NCI-H524 treated with DMSO at 0.1 percent for 48 hours (cell line): Measurements from ENCODE around the gene TSPEAR.
"Not testable (repeated sequence)": the region's sequence is repeated elsewhere in the genome, so short reads cannot be mapped to it uniquely, and the experiment has no call there.

ENCODE experiments used
- DNase-seq: peaks from one replicate; lab custom pipeline; 2025; lab: John Stamatoyannopoulos, UW

Gene TSPEAR

GRCh38 chr21:44568667-44569556 is 142.5 kb downstream of the TSPEAR start:
- peak; percentile 29 for DNase-seq

GRCh38 chr21:44568261-44568660 is 143.1 kb downstream of the TSPEAR start:
- DNase-seq, result no peak

GRCh38 chr21:44567481-44568171 is 143.7 kb downstream of the TSPEAR start:
- no peak for DNase-seq

GRCh38 chr21:44566403-44566802 is 145.0 kb downstream of the TSPEAR start:
- no peak for DNase-seq

GRCh38 chr21:44564886-44565598 is 146.3 kb downstream of the TSPEAR start:
- no peak for DNase-seq

GRCh38 chr21:44564099-44564498 is 147.3 kb downstream of the TSPEAR start:
- no peak for DNase-seq

- DNase-seq, result no peak
These were observed 152.7 kb downstream of the TSPEAR start, which contains the start of gene KRTAP10-3 for GRCh38 chr21:44558695-44559094. TSS of gene KRTAP10-3 (minus strand) at chr21:44558795. CDS start at chr21:44558715, 80 bp downstream.

GRCh38 chr21:44558329-44558675 is 153.1 kb downstream of the TSPEAR start:
- DNase-seq, result not testable (repeated sequence)

- no peak for DNase-seq
These were observed 153.7 kb downstream of the TSPEAR start for GRCh38 chr21:44557491-44558328.

GRCh38 chr21:44556879-44557278 is 154.5 kb downstream of the TSPEAR start:
- no peak for DNase-seq

GRCh38 chr21:44555200-44555875 is 156.0 kb downstream of the TSPEAR start:
- DNase-seq, result no peak

GRCh38 chr21:44552681-44553080 is 158.7 kb downstream of the TSPEAR start:
- DNase-seq, result no peak

GRCh38 chr21:44552136-44552535 is 159.2 kb downstream of the TSPEAR start:
- DNase-seq, result no peak

GRCh38 chr21:44551340-44551961 is 159.9 kb downstream of the TSPEAR start, which contains the start of gene KRTAP10-2:
TSS of gene KRTAP10-2 (minus strand) at chr21:44551505. CDS start at chr21:44551458, 47 bp downstream.
- DNase-seq, result no peak

GRCh38 chr21:44550807-44551206 is 160.6 kb downstream of the TSPEAR start:
- no peak for DNase-seq

GRCh38 chr21:44550285-44550684 is 161.1 kb downstream of the TSPEAR start:
- not testable (repeated sequence) for DNase-seq

- DNase-seq, result peak; percentile 53
These were observed 161.7 kb downstream of the TSPEAR start for GRCh38 chr21:44549525-44550211.

- DNase-seq, result no peak
These were observed 162.4 kb downstream of the TSPEAR start for GRCh38 chr21:44548922-44549321.

GRCh38 chr21:44548381-44548780 is 163.0 kb downstream of the TSPEAR start:
- DNase-seq, result no peak
